Heart left ventricle (tissue), 16 donors: ENCODE measurements around the gene STAT3. TPM values are rescaled to one million over a fixed set of nuclear protein-coding genes. Genes with fewer than 3 reads are reported as not detected.
A peak's percentile ranks its signal among the peaks of the same experiment; 100 is the strongest.

Experiments
- ATAC-seq, 4 donors: fragments of 200-7000 bp; cut with Tn5 transposase; one replicate each; pipeline ENCODE4 v1.9.1; 2020 to 2022; ENCODE audit warnings: moderate library complexity in 4 of 4, mild to moderate bottlenecking in 3 of 4, moderate number of reproducible peaks in 1 of 4
- DNase-seq, 5 donors: peaks; one replicate each; pipeline ENCODE4 v3.0.0-alpha.2; 2020
- H3K27ac ChIP-seq, 12 donors: fragments of 200-600 bp; sonication (generic) in 4 of 12; one replicate each; pipeline versions ENCODE4 v1.5.0 to v1.8.0; 2016 to 2022; ENCODE audit warnings: mild to moderate bottlenecking in 2 of 12
- H3K27me3 ChIP-seq, 9 donors: fragments of 200-600 bp; sonication (generic) in 2 of 9; one replicate each; pipeline versions ENCODE4 v1.5.1 to v1.8.0; 2016 to 2022; ENCODE audit warnings: mild to moderate bottlenecking in 3 of 9
- H3K36me3 ChIP-seq, 9 donors: fragments of 200-600 bp; sonication (generic) in 2 of 9; one replicate each; pipeline versions ENCODE4 v1.5.0 to v1.8.0; 2018 to 2022; ENCODE audit warnings: mild to moderate bottlenecking in 2 of 9
- H3K4me1 ChIP-seq, 12 donors: fragments of 200-600 bp; sonication (generic) in 4 of 12; one replicate each; pipeline versions ENCODE4 v1.5.0 to v1.8.0; 2016 to 2022; ENCODE audit warnings: mild to moderate bottlenecking in 3 of 12
- H3K4me3 ChIP-seq, 12 donors: fragments of 200-600 bp; sonication (generic) in 4 of 12; one replicate each; pipeline versions ENCODE4 v1.5.0 to v1.8.0; 2017 to 2022; ENCODE audit warnings: mild to moderate bottlenecking in 9 of 12, moderate library complexity in 4 of 12
- H3K9me3 ChIP-seq, 12 donors: fragments of 200-600 bp; sonication (generic) in 4 of 12; one replicate each; pipeline versions ENCODE4 v1.5.0 to v1.8.0; 2016 to 2022; ENCODE audit warnings: mild to moderate bottlenecking in 1 of 12
- POLR2A ChIP-seq, 2 donors: fragments of 450-650 bp; IDR thresholded peaks; one replicate each; pipeline ENCODE4 v1.6.1; 2017; ENCODE audit warnings: antibody characterized with exemption in 2 of 2, mild to moderate bottlenecking in 2 of 2, moderate library complexity in 2 of 2
- WGBS, 4 donors: extraction: QIAGEN DNeasy Blood & Tissue Kit in 2 of 4; methylation state at CpG; one replicate each; pipeline versions ENCODE4 v1.1.5 to v1.1.7; 2013 to 2018; 5-methylcytosine and 5-hydroxymethylcytosine counted together
- intact Hi-C, 10 donors: fragments of 100-400 bp; cut with DNase I; formaldehyde crosslinking; loops; one replicate each; pipeline versions ENCODE4 v1.11.1 to v1.14.2; 2022
- polyA plus RNA-seq, 2 donors: library from polyadenylated mRNA; stranded (reverse); fragments of 200-250 nt; gene quantifications; one replicate each; pipeline ENCODE4 v1.2.3, GENCODE V29; 2013
- total RNA-seq, 9 donors: library from RNA; depleted of rRNA in 2 of 9; stranded (reverse); fragments of >200 nt in 2 of 9; fragmentation: NEBNext Ultra II Directional in 3 of 9; extraction: Animal tissue kit (Norgen Biotek cat#: 25700) in 3 of 9; gene quantifications; one replicate each; pipeline versions ENCODE4 v1.1.0 to v1.2.4, GENCODE V29; 2016 to 2023
- TF ChIP-seq, protein P1 (sequence below), 12 donors: fragments of 200-600 bp; sonication (generic) in 4 of 12; IDR thresholded peaks; one replicate each; pipeline versions ENCODE4 v1.5.0 to v1.8.0; 2018 to 2022; ENCODE audit warnings: antibody characterized with exemption in 12 of 12, mild to moderate bottlenecking in 5 of 12
- donor health status: ischemic (EF 13 %, LVEDD 7.1; RV severe dilation, severe dysfunction).
- donor health status: healthy with polysubstance abuse.
- donor health status: DM: no; HTN: yes; CAD: no.
- donor health status: DM: no; HTN: no; CAD: no.
- donor health status: ischemic (EF 25% LVEDD 6.9; RV normal size, moderate dysfunction).
- donor health status: ischemic (EF 25% LVEDD 5.7; RV mildly dilated, moderate dysfunction).
- donor health status: healthy.
- donor health status: DM: yes; HTN: yes; CAD: no.
- donor health status: ischemic (EF 35%, LVEDD 5.7; RV mildly dilated, moderate dysfunction).
- donor health status: nonischemic (EF 11% LVEDD 7.7; RV severe dilation, severe dysfunction).
- donor health status: DM: yes; HTN: yes; CAD: no.
- donor health status: PGD.
- donor health status: ischemic (EF 29% LVEDD 5.4; RV normal size, mild dysfunction).
- donor health status: nonischemic (EF 23%, LVEDD 6.1; RV moderate dilation, normal function).

Gene STAT3
- total and polyA plus RNA-seq, 11 donors = 36.0 to 614 (median 148) TPM

- H3K27me3 ChIP-seq = no peaks in the 10 kb centered on the region
- no peak overlapping the region for H3K4me3 ChIP-seq
- H3K27ac ChIP-seq = peak overlapping the region in 2 of 12 donors; percentile 42 to 94
- no peak for DNase-seq
- H3K36me3 ChIP-seq = no peaks in the 10 kb centered on the region
- TF ChIP-seq, protein P1, sequence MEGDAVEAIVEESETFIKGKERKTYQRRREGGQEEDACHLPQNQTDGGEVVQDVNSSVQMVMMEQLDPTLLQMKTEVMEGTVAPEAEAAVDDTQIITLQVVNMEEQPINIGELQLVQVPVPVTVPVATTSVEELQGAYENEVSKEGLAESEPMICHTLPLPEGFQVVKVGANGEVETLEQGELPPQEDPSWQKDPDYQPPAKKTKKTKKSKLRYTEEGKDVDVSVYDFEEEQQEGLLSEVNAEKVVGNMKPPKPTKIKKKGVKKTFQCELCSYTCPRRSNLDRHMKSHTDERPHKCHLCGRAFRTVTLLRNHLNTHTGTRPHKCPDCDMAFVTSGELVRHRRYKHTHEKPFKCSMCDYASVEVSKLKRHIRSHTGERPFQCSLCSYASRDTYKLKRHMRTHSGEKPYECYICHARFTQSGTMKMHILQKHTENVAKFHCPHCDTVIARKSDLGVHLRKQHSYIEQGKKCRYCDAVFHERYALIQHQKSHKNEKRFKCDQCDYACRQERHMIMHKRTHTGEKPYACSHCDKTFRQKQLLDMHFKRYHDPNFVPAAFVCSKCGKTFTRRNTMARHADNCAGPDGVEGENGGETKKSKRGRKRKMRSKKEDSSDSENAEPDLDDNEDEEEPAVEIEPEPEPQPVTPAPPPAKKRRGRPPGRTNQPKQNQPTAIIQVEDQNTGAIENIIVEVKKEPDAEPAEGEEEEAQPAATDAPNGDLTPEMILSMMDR (IDR thresholded peaks at IDR 0.05) = no peak
- no peak for TF ChIP-seq POLR2A (IDR thresholded peaks at IDR 0.05)
- 85 to 94% (median 92%) methylated on average over 3 of the region's 3 CpGs for WGBS, 4 donors
- intact Hi-C loops = loop anchor here in 4 of 10 donors (5.0 to 10.0 kb wide), 4 partner anchors 39 to 86 kb away; partner anchors contain the start of genes HCRT (in 1 of the 4) and KCNH4 (in 1 of the 4)
- peaks cover 0 to 81% (median 26%) of the 10 kb centered on the region in 12 donors for H3K4me1 ChIP-seq
- ATAC-seq = no peak
- H3K9me3 ChIP-seq = no peaks in the 10 kb centered on the region
These were observed 117.0 kb downstream of the STAT3 start for GRCh38 chr17:42271006-42271778.

GRCh38 chr17:42270596-42270995 lies 117.6 kb downstream of the STAT3 start:
- 74 to 81% (median 76%) methylated on average over 6 of the region's 6 CpGs for WGBS, 4 donors

DNA sequence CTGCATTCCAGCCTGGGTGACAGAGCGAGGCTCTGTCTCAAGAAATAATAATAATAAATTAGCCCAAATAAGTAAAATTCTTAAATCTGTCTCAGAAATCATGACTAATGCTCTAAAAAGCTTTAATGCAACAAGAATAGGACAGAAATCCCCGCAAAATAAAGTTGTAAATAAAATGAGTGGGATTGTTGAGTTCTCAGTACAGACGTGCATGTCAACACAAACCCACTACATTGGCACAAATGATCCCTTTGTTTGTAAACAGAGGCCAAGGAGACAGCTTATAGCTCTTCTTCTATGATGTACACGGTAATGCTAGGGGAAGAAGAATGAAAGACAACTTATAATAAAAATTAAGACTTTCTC lies 118.1 kb downstream of the STAT3 start:
- H3K4me3 ChIP-seq = no peak overlapping the region
- H3K9me3 ChIP-seq = no peaks in the 10 kb centered on the region
- ATAC-seq (no peak), DNase-seq (no peak)
- WGBS, 4 donors = 88 to 95% (median 90%) methylated on average over 4 of the region's 4 CpGs
- H3K4me1 ChIP-seq = peaks cover 0 to 78% (median 23%) of the 10 kb centered on the region in 12 donors
- TF ChIP-seq POLR2A (IDR thresholded peaks at IDR 0.05) = no peak
- intact Hi-C loops = loop anchor here in 4 of 10 donors (5.0 to 10.0 kb wide), 4 partner anchors 38 to 85 kb away; partner anchors contain the start of genes HCRT (in 1 of the 4) and KCNH4 (in 1 of the 4)
- H3K27me3 ChIP-seq = no peaks in the 10 kb centered on the region
- H3K27ac ChIP-seq = peak overlapping the region in 1 of 12 donors; percentile 42
- no peaks in the 10 kb centered on the region for H3K36me3 ChIP-seq

More at GRCh38 chr17:42270596-42270995, 117.6 kb downstream of the STAT3 start:
- DNase-seq (no peak), ATAC-seq (no peak)
- Histone ChIP-seq H3K27me3 (no peaks in the 10 kb centered on the region), H3K4me1 (peaks cover 0 to 81% (median 26%) of the 10 kb centered on the region in 12 donors), H3K36me3 (no peaks in the 10 kb centered on the region), H3K9me3 (no peaks in the 10 kb centered on the region), H3K27ac (peak overlapping the region in 1 of 12 donors; percentile 42), H3K4me3 (no peak overlapping the region)
- intact Hi-C loops = loop anchor here in 4 of 10 donors (5.0 to 10.0 kb wide), 4 partner anchors 38 to 86 kb away; partner anchors contain the start of genes HCRT (in 1 of the 4) and KCNH4 (in 1 of the 4)
- TF ChIP-seq, protein P1 (IDR thresholded peaks at IDR 0.05) = no peak
- no peak for TF ChIP-seq POLR2A (IDR thresholded peaks at IDR 0.05)

DNA sequence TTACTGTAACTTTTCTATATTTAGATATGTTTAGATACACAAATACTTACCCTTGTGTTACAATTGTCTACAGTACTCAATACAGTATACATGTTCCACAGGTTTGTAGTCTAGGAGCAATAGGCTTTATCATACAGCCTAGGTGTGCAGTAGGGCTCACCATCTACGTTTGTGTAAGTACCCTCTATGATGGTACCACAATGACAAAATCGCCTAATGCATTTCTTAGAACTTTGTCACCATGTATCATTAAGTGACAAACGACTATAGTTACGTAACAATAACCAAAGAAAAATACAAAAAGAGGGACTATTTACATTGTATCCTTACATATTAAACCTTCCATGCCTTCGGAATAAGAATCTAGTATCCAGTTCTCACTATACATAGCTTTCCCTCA lies 120.0 kb downstream of the STAT3 start:
- 91 to 93% (median 91%) methylated on average over 5 of the region's 5 CpGs for WGBS, 4 donors
- ATAC-seq (no peak), DNase-seq (no peak)
- Histone ChIP-seq H3K9me3 (no peaks in the 10 kb centered on the region), H3K27ac (no peak overlapping the region), H3K4me3 (no peak overlapping the region), H3K4me1 (peaks cover 0 to 59% (median 9%) of the 10 kb centered on the region in 12 donors), H3K36me3 (no peaks in the 10 kb centered on the region), H3K27me3 (no peaks in the 10 kb centered on the region)
- no peak for TF ChIP-seq POLR2A (IDR thresholded peaks at IDR 0.05)
- TF ChIP-seq, protein P1 (IDR thresholded peaks at IDR 0.05) = no peak
- intact Hi-C loops = no loop called here
